Glomerular visceral epithelial cell (primary cell): ENCODE data around the gene CALB2.
A peak's percentile ranks its signal among the peaks of the same experiment; 100 is the strongest.

Source experiments
- DNase-seq: peaks from one replicate; pipeline ENCODE4 v3.0.0-alpha.2; 2016; ENCODE audit errors: extremely low spot score

The CALB2 gene

GRCh38 chr16:71426069-71426879 lies 67.8 kb downstream of the CALB2 start:
- DNase-seq, result peak; percentile 42

GRCh38 chr16:71426880-71427615 lies 68.5 kb downstream of the CALB2 start:
- no peak for DNase-seq

GRCh38 chr16:71428385-71428784 lies 69.9 kb downstream of the CALB2 start:
- DNase-seq, result no peak

GRCh38 chr16:71428883-71429282 lies 70.4 kb downstream of the CALB2 start:
- no peak for DNase-seq

- no peak for DNase-seq
Measured at GRCh38 chr16:71429581-71429980, 71.1 kb downstream of the CALB2 start.

- no peak for DNase-seq
Measured at GRCh38 chr16:71430744-71431143, 72.2 kb downstream of the CALB2 start.

GRCh38 chr16:71431176-71431575 lies 72.7 kb downstream of the CALB2 start:
- DNase-seq, result no peak

GRCh38 chr16:71431991-71432390 lies 73.5 kb downstream of the CALB2 start:
- no peak for DNase-seq

- no peak for DNase-seq
Measured at GRCh38 chr16:71432906-71433305, 74.4 kb downstream of the CALB2 start.

GRCh38 chr16:71436473-71436872 lies 78.0 kb downstream of the CALB2 start:
- no peak for DNase-seq

GRCh38 chr16:71439523-71439922 lies 81.0 kb downstream of the CALB2 start:
- peak; percentile 10 for DNase-seq
